ENCODE measurements around the gene CDC14B. TPM values are rescaled to one million over a fixed set of nuclear protein-coding genes. Genes with fewer than 3 reads are reported as not detected.

Gene CDC14B
- total RNA-seq, 1 experiment from 2014 or later: 28.4 TPM

DNA sequence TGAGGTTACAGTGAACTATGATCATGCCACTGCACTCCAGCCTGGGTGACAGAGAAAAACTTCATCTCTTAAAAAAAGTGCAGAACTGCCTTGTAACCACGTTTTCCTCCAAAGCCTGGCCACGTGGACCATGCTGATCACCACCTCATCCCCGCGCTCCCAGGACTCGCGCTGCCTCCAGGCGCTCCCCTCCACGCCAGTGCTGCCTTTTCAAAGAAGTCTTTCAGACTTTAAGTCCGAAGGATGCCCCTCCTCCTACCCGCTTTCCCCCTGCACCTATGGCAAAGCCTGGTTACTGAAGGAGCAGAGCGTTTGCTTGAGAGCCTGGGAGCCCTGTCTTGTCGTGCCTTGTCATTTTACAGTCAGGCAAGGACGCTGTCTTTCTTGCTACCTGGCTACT, 125.9 kb downstream of the CDC14B start:
- no peak overlapping the region for H3K4ac ChIP-seq (ENCODE audit: low read depth, low read length)
- H3K79me2 ChIP-seq (ENCODE audit: insufficient read depth, low read length): no peaks in the 10 kb centered on the region
- H3K56ac ChIP-seq (ENCODE audit: insufficient read length, low read depth, low read length): no peak overlapping the region
- H3K27ac ChIP-seq (ENCODE audit: insufficient read length, low read depth, low read length): no peak overlapping the region
- no peak overlapping the region for H4K5ac ChIP-seq (ENCODE audit: insufficient read length, low read depth, low read length)
- no peak overlapping the region for H3T11ph ChIP-seq (ENCODE audit: low read length)
- WGBS (ENCODE audit: extremely low coverage, insufficient read length, low lambda C conversion rate): no CpG with 5 or more reads among the region's 13 CpGs
- no peak overlapping the region for H2BK12ac ChIP-seq (ENCODE audit: insufficient read length, low read depth, low read length)
- H4K91ac ChIP-seq (ENCODE audit: insufficient read length, low read depth, low read length): no peak overlapping the region
- H3K79me1 ChIP-seq (ENCODE audit: insufficient read depth, low read depth, low read length, poor library complexity, severe bottlenecking): no peaks in the 10 kb centered on the region
- H3K27ac Mint-ChIP-seq: peak overlapping the region; percentile 59 to 83 (median 81); a peak in 5 of 7 replicates
- no peak overlapping the region for H2BK120ac ChIP-seq (ENCODE audit: low read depth, low read length, poor library complexity, severe bottlenecking)
- H3K27me3 Mint-ChIP-seq (ENCODE audit: low read depth): no peaks in the 10 kb centered on the region
- no peaks in the 10 kb centered on the region for H3K27me3 ChIP-seq (ENCODE audit: insufficient read depth, low read length)
- H3K36me3 Mint-ChIP-seq (ENCODE audit: insufficient read depth in 1 of 3, low read depth in 3 of 3): peaks cover 8 to 29% (median 28%) of the 10 kb centered on the region in 3 experiments
- no peak overlapping the region for H3K4me2 ChIP-seq (ENCODE audit: insufficient read depth, insufficient read length, low read length)
- H3K23ac ChIP-seq (ENCODE audit: insufficient read length, low read depth, low read length): no peak overlapping the region
- no peak overlapping the region for H4K8ac ChIP-seq (replicated peaks; ENCODE audit: insufficient read length, low read depth, low read length)
- H2BK15ac ChIP-seq (ENCODE audit: low read depth, low read length): no peak overlapping the region
- no peak overlapping the region for H3K14ac ChIP-seq (ENCODE audit: insufficient read depth, low read length)
- no peaks in the 10 kb centered on the region for H3K23me2 ChIP-seq (ENCODE audit: insufficient read length, low read depth, low read length, poor library complexity, severe bottlenecking)
- H3K9ac ChIP-seq (ENCODE audit: extremely low read depth, insufficient read length, low read length): no peak overlapping the region
- no peak overlapping the region for H2BK5ac ChIP-seq (ENCODE audit: insufficient read length, low read length)
- no peak overlapping the region for H3K18ac ChIP-seq (ENCODE audit: insufficient read length, low read depth, low read length)
- H2AK5ac ChIP-seq (ENCODE audit: insufficient read length, low read length): no peak overlapping the region
- H3K9me3 ChIP-seq (ENCODE audit: control insufficient read depth, low read depth, low read length): no peaks in the 10 kb centered on the region
- no peak overlapping the region for H3K4me3 Mint-ChIP-seq
- H3K9me3 Mint-ChIP-seq: no peaks in the 10 kb centered on the region
- DNase-seq: no peak
- H2BK20ac ChIP-seq (ENCODE audit: low read depth, low read length, poor library complexity, severe bottlenecking): no peak overlapping the region
- H3K4me1 ChIP-seq (ENCODE audit: insufficient read depth, low read length): peaks cover 4% of the 10 kb centered on the region; the same call in 1 of the 2 replicates
- TF ChIP-seq CTCF (conservative IDR thresholded peaks at IDR 0.05): no peak
- no peaks in the 10 kb centered on the region for H4K20me1 ChIP-seq (ENCODE audit: control insufficient read depth, insufficient read depth, insufficient read length)
- H2AFZ ChIP-seq (ENCODE audit: low read length): no peak overlapping the region
- H3K4me1 Mint-ChIP-seq: peaks cover 8 to 15% of the 10 kb centered on the region in 2 experiments; a peak in 3 of 4 replicates
